Measurements from ENCODE around the gene ARHGAP15. TPM values are rescaled to one million over a fixed set of nuclear protein-coding genes. Genes with fewer than 3 reads are reported as not detected.

Gene ARHGAP15
- total RNA-seq, 1 donor from 2014 or later, result 0.51 TPM

DNA sequence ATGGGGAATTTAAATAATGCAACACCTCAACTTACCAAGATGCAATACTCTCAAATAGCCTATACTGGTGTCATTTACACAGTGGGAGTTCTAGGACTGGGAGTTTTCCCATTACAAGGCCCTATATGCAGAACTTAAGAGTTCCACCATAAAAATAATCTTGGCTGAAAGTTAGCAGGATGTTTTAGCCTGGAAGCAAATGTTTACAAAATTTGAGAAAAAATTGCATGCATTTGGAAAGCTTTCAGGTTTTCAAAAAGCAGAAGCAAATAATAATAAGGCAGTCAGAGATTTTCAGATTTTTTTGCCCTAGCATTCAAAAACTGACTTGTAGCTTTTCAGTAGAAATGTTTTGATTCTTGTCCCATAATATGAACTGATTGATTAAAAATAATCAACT lies 397.3 kb downstream of the ARHGAP15 start:
- peaks cover 5% of the 10 kb centered on the region for H3K9me3 Mint-ChIP-seq
- peak overlapping the region; percentile 94 for H3K27ac Mint-ChIP-seq
- TF ChIP-seq, protein P1, sequence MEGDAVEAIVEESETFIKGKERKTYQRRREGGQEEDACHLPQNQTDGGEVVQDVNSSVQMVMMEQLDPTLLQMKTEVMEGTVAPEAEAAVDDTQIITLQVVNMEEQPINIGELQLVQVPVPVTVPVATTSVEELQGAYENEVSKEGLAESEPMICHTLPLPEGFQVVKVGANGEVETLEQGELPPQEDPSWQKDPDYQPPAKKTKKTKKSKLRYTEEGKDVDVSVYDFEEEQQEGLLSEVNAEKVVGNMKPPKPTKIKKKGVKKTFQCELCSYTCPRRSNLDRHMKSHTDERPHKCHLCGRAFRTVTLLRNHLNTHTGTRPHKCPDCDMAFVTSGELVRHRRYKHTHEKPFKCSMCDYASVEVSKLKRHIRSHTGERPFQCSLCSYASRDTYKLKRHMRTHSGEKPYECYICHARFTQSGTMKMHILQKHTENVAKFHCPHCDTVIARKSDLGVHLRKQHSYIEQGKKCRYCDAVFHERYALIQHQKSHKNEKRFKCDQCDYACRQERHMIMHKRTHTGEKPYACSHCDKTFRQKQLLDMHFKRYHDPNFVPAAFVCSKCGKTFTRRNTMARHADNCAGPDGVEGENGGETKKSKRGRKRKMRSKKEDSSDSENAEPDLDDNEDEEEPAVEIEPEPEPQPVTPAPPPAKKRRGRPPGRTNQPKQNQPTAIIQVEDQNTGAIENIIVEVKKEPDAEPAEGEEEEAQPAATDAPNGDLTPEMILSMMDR (IDR thresholded peaks at IDR 0.05; ENCODE audit: unreplicated experiment), result no peak
- no peaks in the 10 kb centered on the region for H3K27me3 Mint-ChIP-seq (ENCODE audit: low read depth)
- no peak for DNase-seq (ENCODE audit: low spot score in 2 of 2, unreplicated experiment in 2 of 2)
- no peaks in the 10 kb centered on the region for H3K36me3 Mint-ChIP-seq
- H3K4me3 Mint-ChIP-seq, result no peak overlapping the region
- peaks cover 74% of the 10 kb centered on the region for H3K4me1 Mint-ChIP-seq

DNA sequence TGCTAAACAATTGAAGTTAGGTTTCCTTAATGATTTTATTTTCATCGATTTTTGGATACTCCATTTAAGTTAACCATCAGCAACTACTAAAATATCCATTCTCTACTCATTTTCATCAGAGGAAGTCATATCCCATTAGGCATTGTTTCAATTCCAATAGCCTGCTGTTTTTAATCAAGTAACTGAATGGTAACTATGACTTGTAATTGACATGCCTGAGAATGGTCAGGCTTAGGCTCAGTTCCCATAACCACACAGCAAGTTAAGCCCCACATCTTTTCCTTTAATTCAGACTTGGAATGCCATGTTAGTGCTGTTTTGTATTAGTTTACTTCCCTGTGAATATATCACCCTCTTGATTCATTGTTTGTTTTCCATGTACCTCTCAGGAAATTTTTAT lies 398.8 kb downstream of the ARHGAP15 start:
- H3K4me3 Mint-ChIP-seq, result no peak overlapping the region
- H3K4me1 Mint-ChIP-seq, result peaks cover 64% of the 10 kb centered on the region
- H3K36me3 Mint-ChIP-seq, result no peaks in the 10 kb centered on the region
- H3K9me3 Mint-ChIP-seq, result peaks cover 5% of the 10 kb centered on the region
- H3K27ac Mint-ChIP-seq, result no peak overlapping the region
- H3K27me3 Mint-ChIP-seq (ENCODE audit: low read depth), result no peaks in the 10 kb centered on the region
- DNase-seq (ENCODE audit: low spot score in 2 of 2, unreplicated experiment in 2 of 2), result no peak
- TF ChIP-seq, protein P1 (IDR thresholded peaks at IDR 0.05; ENCODE audit: unreplicated experiment), result no peak

DNA sequence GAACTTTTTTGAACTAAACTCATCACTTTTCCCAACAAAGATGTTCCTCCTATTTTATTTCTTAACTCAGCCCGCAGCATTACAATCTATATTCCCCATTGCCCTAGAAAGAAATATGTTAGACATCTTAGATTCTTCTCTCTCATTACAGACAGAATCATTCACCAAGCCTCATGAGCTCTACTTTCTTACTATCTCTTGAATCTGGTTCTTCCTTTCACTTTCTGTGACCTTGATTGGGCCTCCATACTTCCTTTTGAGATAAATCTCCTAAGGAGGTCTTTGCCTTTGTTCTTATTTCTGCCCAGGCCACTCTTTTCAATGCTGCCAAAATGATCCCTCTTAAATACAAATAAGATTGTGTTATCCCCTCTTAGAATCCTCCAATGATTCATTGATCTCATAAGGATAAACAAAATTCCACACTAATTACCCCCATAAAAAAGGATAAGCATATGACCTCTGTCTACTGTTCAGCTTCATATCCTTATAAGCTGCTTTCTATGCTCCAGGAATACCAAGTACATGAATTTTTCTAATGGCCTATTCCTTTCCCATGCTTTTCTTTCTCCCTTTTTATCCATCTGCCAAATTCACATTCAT lies 400.0 kb downstream of the ARHGAP15 start:
- Mint-ChIP-seq H3K27me3 (ENCODE audit: low read depth) (no peaks in the 10 kb centered on the region), H3K27ac (peak overlapping the region; percentile 17), H3K4me1 (peaks cover 54% of the 10 kb centered on the region), H3K36me3 (no peaks in the 10 kb centered on the region), H3K4me3 (no peak overlapping the region), H3K9me3 (peaks cover 5% of the 10 kb centered on the region)
- TF ChIP-seq, protein P1 (IDR thresholded peaks at IDR 0.05; ENCODE audit: unreplicated experiment), result no peak
- no peak for DNase-seq (ENCODE audit: low spot score in 2 of 2, unreplicated experiment in 2 of 2)

DNA sequence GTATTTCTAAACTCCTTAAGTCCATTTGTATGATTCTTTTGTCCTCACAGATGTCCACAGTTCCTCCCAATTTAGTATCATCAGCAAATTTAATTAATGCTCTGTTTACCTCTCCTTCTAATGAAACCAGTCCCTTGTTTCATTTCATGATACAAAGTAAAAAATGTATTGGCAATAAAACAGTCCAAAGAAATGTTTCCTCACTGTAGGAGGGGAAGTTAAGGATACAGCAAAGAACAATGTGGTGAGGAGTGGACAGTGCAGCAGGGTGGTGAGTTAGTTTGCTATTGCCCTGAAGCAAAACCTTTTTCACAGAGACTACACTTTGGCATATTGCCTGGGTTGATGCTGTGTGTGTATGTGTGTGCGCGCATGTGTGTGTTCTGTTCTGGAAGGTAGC lies 401.5 kb downstream of the ARHGAP15 start:
- Mint-ChIP-seq H3K4me1 (peaks cover 38% of the 10 kb centered on the region), H3K9me3 (peaks cover 5% of the 10 kb centered on the region), H3K27ac (peak overlapping the region; percentile 19), H3K27me3 (ENCODE audit: low read depth) (no peaks in the 10 kb centered on the region), H3K4me3 (no peak overlapping the region), H3K36me3 (no peaks in the 10 kb centered on the region)
- no peak for DNase-seq (ENCODE audit: low spot score in 2 of 2, unreplicated experiment in 2 of 2)
- TF ChIP-seq, protein P1 (IDR thresholded peaks at IDR 0.05; ENCODE audit: unreplicated experiment), result no peak

DNA sequence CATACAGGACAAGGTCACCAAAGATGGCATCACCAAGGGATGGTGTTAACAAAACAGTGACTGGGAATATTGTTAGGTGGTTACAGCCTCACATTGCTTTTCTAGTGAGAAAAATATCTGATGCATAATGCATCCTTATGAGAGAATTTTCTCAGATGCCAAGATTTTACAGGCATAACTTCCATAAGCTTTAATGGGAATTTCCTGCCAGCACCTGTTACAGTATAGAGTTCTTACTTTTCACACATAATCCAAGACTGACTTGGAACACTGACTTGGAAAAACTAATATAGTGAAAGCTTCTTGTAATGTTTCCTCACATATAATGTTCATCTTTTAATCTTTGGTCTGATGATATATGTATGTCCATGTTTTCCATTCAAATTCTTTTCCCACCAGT lies 402.8 kb downstream of the ARHGAP15 start:
- Mint-ChIP-seq H3K27ac (no peak overlapping the region), H3K36me3 (no peaks in the 10 kb centered on the region), H3K4me3 (no peak overlapping the region), H3K27me3 (ENCODE audit: low read depth) (no peaks in the 10 kb centered on the region), H3K9me3 (peaks cover 8% of the 10 kb centered on the region), H3K4me1 (peaks cover 28% of the 10 kb centered on the region)
- no peak for DNase-seq (ENCODE audit: low spot score in 2 of 2, unreplicated experiment in 2 of 2)
- TF ChIP-seq, protein P1 (IDR thresholded peaks at IDR 0.05; ENCODE audit: unreplicated experiment), result no peak

DNA sequence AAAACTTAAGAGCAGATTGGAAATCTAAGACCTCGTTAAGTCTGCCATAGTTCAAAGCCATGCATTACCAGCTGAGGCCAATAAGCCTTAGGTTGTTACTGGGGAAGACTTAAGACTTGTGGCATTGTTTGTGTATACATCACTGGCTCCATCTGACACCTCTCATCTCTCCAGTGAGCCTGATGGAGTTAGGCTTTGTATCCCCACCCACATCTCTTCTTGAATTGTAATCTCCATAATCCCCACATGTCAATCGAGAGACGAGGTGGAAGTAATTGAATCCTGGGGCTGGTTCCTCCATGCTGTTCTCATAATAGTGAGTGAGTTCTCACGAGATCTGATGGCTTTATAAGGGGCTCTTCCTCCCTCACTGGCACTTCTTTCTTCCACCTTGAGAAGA lies 404.6 kb downstream of the ARHGAP15 start:
- Mint-ChIP-seq H3K27me3 (ENCODE audit: low read depth) (no peaks in the 10 kb centered on the region), H3K4me1 (peaks cover 25% of the 10 kb centered on the region), H3K27ac (no peak overlapping the region), H3K36me3 (peaks cover 2% of the 10 kb centered on the region), H3K9me3 (peaks cover 10% of the 10 kb centered on the region), H3K4me3 (no peak overlapping the region)
- DNase-seq (ENCODE audit: low spot score in 2 of 2, unreplicated experiment in 2 of 2), result no peak
- TF ChIP-seq, protein P1 (IDR thresholded peaks at IDR 0.05; ENCODE audit: unreplicated experiment), result no peak

Data from mesothelial cell of epicardium (in vitro differentiated cells).